Liver (tissue), 3 donors: ENCODE results near the gene ARHGAP6.

Experiments
- EGR1 ChIP-seq, 2 donors: IDR thresholded peaks; 2 replicates each; pipeline ENCODE4 v1.6.1; 2016 to 2018; ENCODE audit warnings: antibody characterized with exemption in 2 of 2, low read depth in 2 of 2
- HNF4A ChIP-seq, 2 donors: conservative IDR thresholded peaks; 2 replicates each; pipeline ENCODE4 v1.6.1; 2016; ENCODE audit warnings: antibody characterized with exemption in 2 of 2, mild to moderate bottlenecking in 2 of 2
- HNF4G ChIP-seq: IDR thresholded peaks from 2 replicates; pipeline ENCODE4 v1.6.1; 2016; ENCODE audit warnings: antibody characterized with exemption
- JUND ChIP-seq, 2 donors: IDR thresholded peaks; 2 replicates each; pipeline ENCODE4 v1.6.1; 2016; ENCODE audit warnings: antibody characterized with exemption in 2 of 2
- RAD21 ChIP-seq, 2 donors: IDR thresholded peaks; 2 replicates each; pipeline ENCODE4 v1.6.1; 2016; ENCODE audit warnings: antibody characterized with exemption in 2 of 2, mild to moderate bottlenecking in 2 of 2
- RXRA ChIP-seq, 2 donors: IDR thresholded peaks; 2 replicates each; pipeline ENCODE4 v1.6.1; 2017 to 2018; ENCODE audit warnings: antibody characterized with exemption in 2 of 2, mild to moderate bottlenecking in 1 of 2
- SP1 ChIP-seq: IDR thresholded peaks from 2 replicates; pipeline ENCODE4 v1.6.1; 2018; ENCODE audit warnings: antibody characterized with exemption, mild to moderate bottlenecking
- TAF1 ChIP-seq: conservative IDR thresholded peaks from 2 replicates; pipeline ENCODE4 v1.6.1; 2016; ENCODE audit warnings: antibody characterized with exemption, mild to moderate bottlenecking
- YY1 ChIP-seq: IDR thresholded peaks from 2 replicates; pipeline ENCODE4 v1.6.1; 2016; ENCODE audit warnings: antibody characterized with exemption, mild to moderate bottlenecking
- TF ChIP-seq, protein P1 (sequence below): fragments of 150-350 bp; IDR thresholded peaks from 2 replicates; pipeline ENCODE4 v1.5.1; 2017; ENCODE audit warnings: improper control_type of control experiment, low read depth, low read length; ENCODE audit not compliant: missing input control
- TF ChIP-seq, protein P2 (sequence below): IDR thresholded peaks from 2 replicates; pipeline ENCODE4 v1.6.1; 2016; ENCODE audit warnings: antibody characterized with exemption
- TF ChIP-seq, protein P3 (sequence below): IDR thresholded peaks from 2 replicates; pipeline ENCODE4 v1.6.1; 2016; ENCODE audit warnings: antibody characterized with exemption
- TF ChIP-seq, protein P4 (sequence below): IDR thresholded peaks from 2 replicates; pipeline ENCODE4 v1.6.1; 2016; ENCODE audit warnings: antibody characterized with exemption
- donor health status: healthy.
- donor health status: healthy.

DNA sequence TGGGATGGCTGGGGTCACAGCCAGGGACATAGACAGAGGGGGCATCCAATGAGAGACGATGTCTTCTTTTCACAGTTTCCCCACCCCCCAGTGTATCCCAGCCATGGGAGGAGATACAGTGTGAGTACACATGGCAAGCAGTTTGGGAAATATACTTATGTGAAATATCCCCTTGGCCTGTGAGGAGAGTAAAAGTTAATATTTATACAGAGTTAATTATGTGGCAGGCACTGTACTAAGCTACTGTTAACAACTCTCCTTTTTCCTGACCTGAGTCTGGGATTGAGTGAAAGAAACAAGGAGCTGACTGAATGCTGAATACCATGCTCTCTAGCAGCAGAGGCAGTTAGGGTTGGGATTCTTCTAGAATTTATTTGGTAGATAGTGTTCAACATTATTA lies 519.3 kb downstream of the ARHGAP6 start:
- TF ChIP-seq, protein P1, sequence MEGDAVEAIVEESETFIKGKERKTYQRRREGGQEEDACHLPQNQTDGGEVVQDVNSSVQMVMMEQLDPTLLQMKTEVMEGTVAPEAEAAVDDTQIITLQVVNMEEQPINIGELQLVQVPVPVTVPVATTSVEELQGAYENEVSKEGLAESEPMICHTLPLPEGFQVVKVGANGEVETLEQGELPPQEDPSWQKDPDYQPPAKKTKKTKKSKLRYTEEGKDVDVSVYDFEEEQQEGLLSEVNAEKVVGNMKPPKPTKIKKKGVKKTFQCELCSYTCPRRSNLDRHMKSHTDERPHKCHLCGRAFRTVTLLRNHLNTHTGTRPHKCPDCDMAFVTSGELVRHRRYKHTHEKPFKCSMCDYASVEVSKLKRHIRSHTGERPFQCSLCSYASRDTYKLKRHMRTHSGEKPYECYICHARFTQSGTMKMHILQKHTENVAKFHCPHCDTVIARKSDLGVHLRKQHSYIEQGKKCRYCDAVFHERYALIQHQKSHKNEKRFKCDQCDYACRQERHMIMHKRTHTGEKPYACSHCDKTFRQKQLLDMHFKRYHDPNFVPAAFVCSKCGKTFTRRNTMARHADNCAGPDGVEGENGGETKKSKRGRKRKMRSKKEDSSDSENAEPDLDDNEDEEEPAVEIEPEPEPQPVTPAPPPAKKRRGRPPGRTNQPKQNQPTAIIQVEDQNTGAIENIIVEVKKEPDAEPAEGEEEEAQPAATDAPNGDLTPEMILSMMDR = no peak
- TF ChIP-seq SP1 = no peak
- no peak for TF ChIP-seq JUND (IDR thresholded peaks at IDR 0.05)
- no peak for TF ChIP-seq EGR1 (IDR thresholded peaks at IDR 0.05; ENCODE audit: low read depth in 2 of 2)
- no peak for TF ChIP-seq RAD21 (IDR thresholded peaks at IDR 0.05)
- TF ChIP-seq, protein P2, sequence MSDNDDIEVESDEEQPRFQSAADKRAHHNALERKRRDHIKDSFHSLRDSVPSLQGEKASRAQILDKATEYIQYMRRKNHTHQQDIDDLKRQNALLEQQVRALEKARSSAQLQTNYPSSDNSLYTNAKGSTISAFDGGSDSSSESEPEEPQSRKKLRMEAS = no peak
- TF ChIP-seq TAF1 = no peak
- TF ChIP-seq RXRA (IDR thresholded peaks at IDR 0.05) = no peak
- TF ChIP-seq, protein P3, sequence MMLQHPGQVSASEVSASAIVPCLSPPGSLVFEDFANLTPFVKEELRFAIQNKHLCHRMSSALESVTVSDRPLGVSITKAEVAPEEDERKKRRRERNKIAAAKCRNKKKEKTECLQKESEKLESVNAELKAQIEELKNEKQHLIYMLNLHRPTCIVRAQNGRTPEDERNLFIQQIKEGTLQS = no peak
- TF ChIP-seq HNF4A (conservative IDR thresholded peaks at IDR 0.05) = no peak
- no peak for TF ChIP-seq HNF4G
- no peak for TF ChIP-seq YY1
- TF ChIP-seq, protein P4, sequence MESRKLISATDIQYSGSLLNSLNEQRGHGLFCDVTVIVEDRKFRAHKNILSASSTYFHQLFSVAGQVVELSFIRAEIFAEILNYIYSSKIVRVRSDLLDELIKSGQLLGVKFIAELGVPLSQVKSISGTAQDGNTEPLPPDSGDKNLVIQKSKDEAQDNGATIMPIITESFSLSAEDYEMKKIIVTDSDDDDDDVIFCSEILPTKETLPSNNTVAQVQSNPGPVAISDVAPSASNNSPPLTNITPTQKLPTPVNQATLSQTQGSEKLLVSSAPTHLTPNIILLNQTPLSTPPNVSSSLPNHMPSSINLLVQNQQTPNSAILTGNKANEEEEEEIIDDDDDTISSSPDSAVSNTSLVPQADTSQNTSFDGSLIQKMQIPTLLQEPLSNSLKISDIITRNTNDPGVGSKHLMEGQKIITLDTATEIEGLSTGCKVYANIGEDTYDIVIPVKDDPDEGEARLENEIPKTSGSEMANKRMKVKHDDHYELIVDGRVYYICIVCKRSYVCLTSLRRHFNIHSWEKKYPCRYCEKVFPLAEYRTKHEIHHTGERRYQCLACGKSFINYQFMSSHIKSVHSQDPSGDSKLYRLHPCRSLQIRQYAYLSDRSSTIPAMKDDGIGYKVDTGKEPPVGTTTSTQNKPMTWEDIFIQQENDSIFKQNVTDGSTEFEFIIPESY = no peak
